Kidney epithelial cell (primary cell): ENCODE measurements around the gene SMC1B. TPM values are rescaled to one million over a fixed set of nuclear protein-coding genes. Genes with fewer than 3 reads are reported as not detected.
"Not testable (repeated sequence)": the region's sequence is repeated elsewhere in the genome, so short reads cannot be mapped to it uniquely, and the experiment has no call there.

Source experiments
- DNase-seq: peaks from one replicate; pipeline ENCODE4 v3.0.0-alpha.2; 2010; ENCODE audit warnings: low read depth
- H3K27me3 ChIP-seq: 2 replicates; pipeline ENCODE4 v1.6.0; 2011; ENCODE audit warnings: low read length; ENCODE audit not compliant: control insufficient read depth, insufficient read depth
- H3K36me3 ChIP-seq: 2 replicates; pipeline ENCODE4 v1.5.1; 2011; ENCODE audit warnings: low read length; ENCODE audit not compliant: control insufficient read depth, insufficient read depth
- H3K4me3 ChIP-seq: 2 replicates; pipeline ENCODE4 v1.5.1; 2011; ENCODE audit warnings: low read depth, mild to moderate bottlenecking, control low read depth, low read length
- CTCF ChIP-seq: IDR thresholded peaks from 2 replicates; pipeline ENCODE4 v1.5.1; 2011; ENCODE audit warnings: mild to moderate bottlenecking, moderate library complexity, low read length, control low read depth, inconsistent platforms; ENCODE audit not compliant: insufficient read depth, poor library complexity, severe bottlenecking
- total RNA-seq: library from RNA; depleted of rRNA; stranded (reverse); fragments of >200 nt; gene quantifications from 2 replicates; pipeline ENCODE4 v1.2.3, GENCODE V29; 2015

The SMC1B gene
- total RNA-seq, 1 donor from 2014 or later, result 0.08 TPM

- peaks cover 20% of the 10 kb centered on the region for H3K27me3 ChIP-seq
- no peak for DNase-seq
- no peaks in the 10 kb centered on the region for H3K36me3 ChIP-seq
- no peak overlapping the region for H3K4me3 ChIP-seq
- TF ChIP-seq CTCF, result no peak
These were observed 31.8 kb upstream of the SMC1B start for GRCh38 chr22:45445031-45445710.

- H3K27me3 ChIP-seq, result peaks cover 20% of the 10 kb centered on the region
- no peaks in the 10 kb centered on the region for H3K36me3 ChIP-seq
- TF ChIP-seq CTCF, result no peak
- H3K4me3 ChIP-seq, result no peak overlapping the region
- no peak for DNase-seq
These were observed 30.8 kb upstream of the SMC1B start for GRCh38 chr22:45444168-45444567.

- Histone ChIP-seq H3K27me3 (peaks cover 14% of the 10 kb centered on the region), H3K4me3 (no peak overlapping the region), H3K36me3 (no peaks in the 10 kb centered on the region)
- no peak for DNase-seq
- TF ChIP-seq CTCF, result no peak
These were observed 28.7 kb upstream of the SMC1B start for GRCh38 chr22:45442116-45442515.

GRCh38 chr22:45441138-45441537 lies 27.7 kb upstream of the SMC1B start:
- DNase-seq, result peak; percentile 23
- no peak overlapping the region for H3K4me3 ChIP-seq
- peaks cover 14% of the 10 kb centered on the region for H3K27me3 ChIP-seq
- peak; percentile 80 for TF ChIP-seq CTCF
- no peaks in the 10 kb centered on the region for H3K36me3 ChIP-seq

GRCh38 chr22:45440688-45441087 lies 27.3 kb upstream of the SMC1B start:
- H3K27me3 ChIP-seq, result peaks cover 14% of the 10 kb centered on the region
- H3K4me3 ChIP-seq, H3K36me3 ChIP-seq, DNase-seq: not testable (repeated sequence)

- no peak for TF ChIP-seq CTCF
- no peak overlapping the region for H3K4me3 ChIP-seq
- H3K27me3 ChIP-seq, result peaks cover 11% of the 10 kb centered on the region
- no peaks in the 10 kb centered on the region for H3K36me3 ChIP-seq
- no peak for DNase-seq
These were observed 24.9 kb upstream of the SMC1B start for GRCh38 chr22:45438336-45438735.

- H3K4me3 ChIP-seq, DNase-seq, H3K36me3 ChIP-seq, H3K27me3 ChIP-seq: not testable (repeated sequence)
These were observed 23.6 kb upstream of the SMC1B start for GRCh38 chr22:45436871-45437517.
